ENCODE results near the gene LTN1.

- TF ChIP-seq CTCF (IDR thresholded peaks at IDR 0.05; ENCODE audit: low read depth, low read length, poor library complexity, severe bottlenecking): no peak
- TF ChIP-seq EZH2phosphoT487 (IDR thresholded peaks at IDR 0.05; ENCODE audit: borderline replicate concordance, low read length): no peak
These were observed 76.4 kb downstream of the LTN1 start for GRCh38 chr21:28916150-28916893.
